ENCODE results near the gene PTGER2. TPM values are rescaled to one million over a fixed set of nuclear protein-coding genes. Genes with fewer than 3 reads are reported as not detected.

PTGER2 gene
- total RNA-seq, 1 donor from 2014 or later: 7.1 TPM

- H3K4me1 Mint-ChIP-seq (ENCODE audit: unreplicated experiment): peaks cover 8% of the 10 kb centered on the region
- TF ChIP-seq CTCF (conservative IDR thresholded peaks at IDR 0.05): no peak
- no peak overlapping the region for H3K27ac Mint-ChIP-seq
- H3K9me3 Mint-ChIP-seq: no peaks in the 10 kb centered on the region
- H3K36me3 Mint-ChIP-seq: no peaks in the 10 kb centered on the region
- H3K27me3 Mint-ChIP-seq: peaks cover 94% of the 10 kb centered on the region
- peak overlapping the region; percentile 88 for H3K4me3 Mint-ChIP-seq
- DNase-seq (ENCODE audit: extremely low spot score, unreplicated experiment): no peak
These were observed 45.6 kb upstream of the PTGER2 start for GRCh38 chr14:52268279-52269061.

- Mint-ChIP-seq H3K36me3 (no peaks in the 10 kb centered on the region), H3K27me3 (peaks cover 91% of the 10 kb centered on the region), H3K4me3 (peak overlapping the region; percentile 88), H3K4me1 (ENCODE audit: unreplicated experiment) (peaks cover 8% of the 10 kb centered on the region), H3K9me3 (no peaks in the 10 kb centered on the region), H3K27ac (no peak overlapping the region)
- TF ChIP-seq CTCF (conservative IDR thresholded peaks at IDR 0.05): no peak
- no peak for DNase-seq (ENCODE audit: extremely low spot score, unreplicated experiment)
These were observed 45.0 kb upstream of the PTGER2 start for GRCh38 chr14:52269100-52269499.

GRCh38 chr14:52269982-52270381, 44.1 kb upstream of the PTGER2 start:
- no peak for DNase-seq (ENCODE audit: extremely low spot score, unreplicated experiment)
- no peak for TF ChIP-seq CTCF (conservative IDR thresholded peaks at IDR 0.05)
- H3K4me3 Mint-ChIP-seq: no peak overlapping the region

GRCh38 chr14:52271538-52271937, 42.6 kb upstream of the PTGER2 start:
- no peak for TF ChIP-seq CTCF (conservative IDR thresholded peaks at IDR 0.05)
- H3K27me3 Mint-ChIP-seq: peaks cover 79% of the 10 kb centered on the region
- no peaks in the 10 kb centered on the region for H3K36me3 Mint-ChIP-seq
- H3K4me3 Mint-ChIP-seq: no peak overlapping the region
- DNase-seq (ENCODE audit: extremely low spot score, unreplicated experiment): no peak
- H3K27ac Mint-ChIP-seq: no peak overlapping the region
- no peaks in the 10 kb centered on the region for H3K9me3 Mint-ChIP-seq
- H3K4me1 Mint-ChIP-seq (ENCODE audit: unreplicated experiment): peaks cover 8% of the 10 kb centered on the region

More at GRCh38 chr14:52269982-52270381, 44.1 kb upstream of the PTGER2 start:
- no peaks in the 10 kb centered on the region for H3K36me3 Mint-ChIP-seq
- H3K9me3 Mint-ChIP-seq: no peaks in the 10 kb centered on the region
- peaks cover 8% of the 10 kb centered on the region for H3K4me1 Mint-ChIP-seq (ENCODE audit: unreplicated experiment)
- H3K27ac Mint-ChIP-seq: no peak overlapping the region
- H3K27me3 Mint-ChIP-seq: peaks cover 91% of the 10 kb centered on the region

- H3K27me3 Mint-ChIP-seq: peaks cover 73% of the 10 kb centered on the region
- DNase-seq (ENCODE audit: extremely low spot score, unreplicated experiment): no peak
- H3K4me3 Mint-ChIP-seq: no peak overlapping the region
- H3K36me3 Mint-ChIP-seq: no peaks in the 10 kb centered on the region
- peaks cover 5% of the 10 kb centered on the region for H3K4me1 Mint-ChIP-seq (ENCODE audit: unreplicated experiment)
- H3K9me3 Mint-ChIP-seq: no peaks in the 10 kb centered on the region
- H3K27ac Mint-ChIP-seq: no peak overlapping the region
- TF ChIP-seq CTCF (conservative IDR thresholded peaks at IDR 0.05): peak; percentile 42
These were observed 41.7 kb upstream of the PTGER2 start for GRCh38 chr14:52272375-52272774.

All from type B pancreatic cell (in vitro differentiated cells).